ENCODE measurements around the gene DISC1. TPM values are rescaled to one million over a fixed set of nuclear protein-coding genes. Genes with fewer than 3 reads are reported as not detected.

Gene DISC1
- total RNA-seq, 1 experiment from 2014 or later: 13.5 TPM

DNA sequence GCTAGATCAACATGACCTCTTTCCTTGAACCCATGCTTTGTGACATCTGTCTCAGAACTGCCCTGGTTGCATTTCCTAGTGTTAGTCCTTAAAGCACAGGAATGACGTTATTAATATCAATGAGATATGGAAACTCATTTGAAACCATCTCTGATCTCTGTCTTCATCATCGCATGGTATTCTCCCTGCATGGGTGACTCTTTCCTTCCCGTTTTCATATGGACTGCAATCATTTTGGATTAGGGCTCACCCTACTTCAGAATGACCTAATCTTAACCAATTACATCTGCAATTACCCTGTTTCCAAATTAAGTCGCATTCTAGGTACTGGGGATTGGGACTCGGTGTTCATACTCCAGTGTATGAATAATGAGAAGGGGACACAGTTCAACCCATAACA lies 41.7 kb upstream of the DISC1 start:
- no peaks in the 10 kb centered on the region for H3K36me3 ChIP-seq (ENCODE audit: control insufficient read depth, insufficient read depth, low read length)
- intact Hi-C loops (cut with micrococcal nuclease; ENCODE audit: unreplicated experiment): no loop called here
- ChIA-PET POLR2A (no interaction called here), CTCF (interaction anchor here (0.6 to 1.3 kb wide), 3 partner anchors 216 to 228 kb away, joined by 3 to 6 read pairs (median 4); no protein-coding TSS in a partner anchor)
- no TSS peak for BruUV-seq (replicated peaks)
- TF ChIP-seq, protein P1, sequence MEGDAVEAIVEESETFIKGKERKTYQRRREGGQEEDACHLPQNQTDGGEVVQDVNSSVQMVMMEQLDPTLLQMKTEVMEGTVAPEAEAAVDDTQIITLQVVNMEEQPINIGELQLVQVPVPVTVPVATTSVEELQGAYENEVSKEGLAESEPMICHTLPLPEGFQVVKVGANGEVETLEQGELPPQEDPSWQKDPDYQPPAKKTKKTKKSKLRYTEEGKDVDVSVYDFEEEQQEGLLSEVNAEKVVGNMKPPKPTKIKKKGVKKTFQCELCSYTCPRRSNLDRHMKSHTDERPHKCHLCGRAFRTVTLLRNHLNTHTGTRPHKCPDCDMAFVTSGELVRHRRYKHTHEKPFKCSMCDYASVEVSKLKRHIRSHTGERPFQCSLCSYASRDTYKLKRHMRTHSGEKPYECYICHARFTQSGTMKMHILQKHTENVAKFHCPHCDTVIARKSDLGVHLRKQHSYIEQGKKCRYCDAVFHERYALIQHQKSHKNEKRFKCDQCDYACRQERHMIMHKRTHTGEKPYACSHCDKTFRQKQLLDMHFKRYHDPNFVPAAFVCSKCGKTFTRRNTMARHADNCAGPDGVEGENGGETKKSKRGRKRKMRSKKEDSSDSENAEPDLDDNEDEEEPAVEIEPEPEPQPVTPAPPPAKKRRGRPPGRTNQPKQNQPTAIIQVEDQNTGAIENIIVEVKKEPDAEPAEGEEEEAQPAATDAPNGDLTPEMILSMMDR (IDR thresholded peaks at IDR 0.05; ENCODE audit: insufficient read depth in 1 of 2, low read depth in 1 of 2, low read length in 1 of 2, severe bottlenecking in 1 of 2, unreplicated experiment in 1 of 2): no peak
- H3K36me3 Mint-ChIP-seq (ENCODE audit: insufficient read depth, unreplicated experiment): no peaks in the 10 kb centered on the region
- no peaks in the 10 kb centered on the region for H3K27me3 Mint-ChIP-seq (ENCODE audit: insufficient read depth, unreplicated experiment)
- no peaks in the 10 kb centered on the region for H3K9me3 ChIP-seq
- H3K9me3 Mint-ChIP-seq (ENCODE audit: unreplicated experiment): no peaks in the 10 kb centered on the region
- H3K4me1 ChIP-seq: no peaks in the 10 kb centered on the region
- no peak overlapping the region for H3K4me3 Mint-ChIP-seq (ENCODE audit: unreplicated experiment)
- no peak overlapping the region for H3K4me3 ChIP-seq (ENCODE audit: low read depth, low read length)
- no peaks in the 10 kb centered on the region for H3K27me3 ChIP-seq (replicated peaks; ENCODE audit: control insufficient read depth, insufficient read depth, low read length)
- no peak overlapping the region for H3K27ac Mint-ChIP-seq (ENCODE audit: unreplicated experiment)
- DNase-seq: no peak
- no peaks in the 10 kb centered on the region for H3K4me1 Mint-ChIP-seq (ENCODE audit: low read depth, unreplicated experiment)

DNA sequence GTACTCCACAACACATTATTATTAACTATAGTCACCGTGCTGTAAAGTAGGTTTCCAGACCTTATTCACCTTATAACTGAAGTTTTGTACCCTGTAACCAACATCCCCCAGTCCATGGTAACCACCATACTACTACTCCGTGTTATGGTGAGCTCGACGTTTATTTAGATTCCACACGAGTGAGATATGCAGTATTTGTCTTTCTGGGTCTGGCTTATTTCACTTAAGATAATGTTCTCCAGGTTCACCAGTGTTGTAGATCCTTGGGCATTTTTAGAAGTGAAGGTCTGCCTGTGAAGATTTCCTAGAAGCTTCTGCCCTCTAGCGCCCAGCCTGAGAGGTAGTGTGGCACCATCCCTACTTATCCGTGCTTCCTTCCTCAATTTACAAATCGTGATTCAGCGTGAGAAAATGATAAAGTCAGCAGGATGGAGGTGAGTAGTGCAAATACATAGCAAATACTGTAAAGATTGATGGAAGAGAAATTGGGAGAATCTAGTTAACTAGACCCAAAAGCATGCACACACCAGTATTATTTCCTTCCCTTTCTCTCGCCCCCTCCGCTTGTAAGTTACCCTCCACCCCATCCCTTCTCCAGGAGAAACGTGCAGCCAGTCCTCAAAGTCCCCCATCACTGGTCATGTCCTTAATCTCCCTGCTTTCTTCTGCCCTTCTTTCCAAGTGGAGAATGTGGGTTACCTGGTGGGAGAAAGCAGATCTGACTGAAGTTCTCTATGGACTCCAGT lies 36.0 kb upstream of the DISC1 start:
- ChIA-PET CTCF (interaction anchor here (0.7 to 1.0 kb wide), 2 partner anchors 227 to 233 kb away, joined by 3 read pairs; no protein-coding TSS in a partner anchor), POLR2A (no interaction called here)
- Mint-ChIP-seq H3K27ac (ENCODE audit: unreplicated experiment) (no peak overlapping the region), H3K4me1 (ENCODE audit: low read depth, unreplicated experiment) (peaks cover 3% of the 10 kb centered on the region), H3K27me3 (ENCODE audit: insufficient read depth, unreplicated experiment) (no peaks in the 10 kb centered on the region), H3K36me3 (ENCODE audit: insufficient read depth, unreplicated experiment) (no peaks in the 10 kb centered on the region), H3K9me3 (ENCODE audit: unreplicated experiment) (no peaks in the 10 kb centered on the region), H3K4me3 (ENCODE audit: unreplicated experiment) (peak overlapping the region; percentile 32)
- Histone ChIP-seq H3K27me3 (replicated peaks; ENCODE audit: control insufficient read depth, insufficient read depth, low read length) (no peaks in the 10 kb centered on the region), H3K36me3 (ENCODE audit: control insufficient read depth, insufficient read depth, low read length) (no peaks in the 10 kb centered on the region), H3K4me1 (no peaks in the 10 kb centered on the region), H3K4me3 (ENCODE audit: low read depth, low read length) (no peak overlapping the region), H3K9me3 (no peaks in the 10 kb centered on the region)
- BruUV-seq (replicated peaks): no TSS peak
- intact Hi-C loops (cut with micrococcal nuclease; ENCODE audit: unreplicated experiment): loop anchor here (1.0 kb wide), 2 partner anchors 168 to 232 kb away; partner anchors contain the start of gene EGLN1
- peak; percentile 54 to 66 for DNase-seq
- TF ChIP-seq, protein P1 (IDR thresholded peaks at IDR 0.05; ENCODE audit: insufficient read depth in 1 of 2, low read depth in 1 of 2, low read length in 1 of 2, severe bottlenecking in 1 of 2, unreplicated experiment in 1 of 2): peak; percentile 70 to 80

DNA sequence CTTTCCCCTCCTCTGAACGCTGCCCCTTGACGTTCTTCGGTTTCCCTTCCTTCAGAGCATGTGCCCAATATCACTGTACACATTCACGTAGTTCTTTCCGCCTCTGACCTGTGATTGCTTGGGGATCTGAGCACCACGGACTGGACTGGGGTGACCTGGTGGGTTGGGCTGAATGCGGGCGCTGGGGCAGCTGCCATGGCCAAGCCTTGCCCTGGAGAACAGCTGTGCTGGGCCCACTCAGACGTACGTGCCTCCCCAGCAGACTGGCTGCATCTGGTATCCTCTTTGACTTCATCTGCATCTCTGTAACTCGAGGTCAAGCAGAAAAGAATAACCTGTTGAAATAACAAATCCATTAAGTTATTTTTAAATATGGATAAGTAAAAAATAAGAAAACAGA lies 35.1 kb upstream of the DISC1 start:
- H3K27ac Mint-ChIP-seq (ENCODE audit: unreplicated experiment): no peak overlapping the region
- CTCF ChIA-PET: no interaction called here

More for the DNA sequence above, 35.1 kb upstream of the DISC1 start:
- no peaks in the 10 kb centered on the region for H3K9me3 ChIP-seq
- TF ChIP-seq, protein P1 (IDR thresholded peaks at IDR 0.05; ENCODE audit: insufficient read depth in 1 of 2, low read depth in 1 of 2, low read length in 1 of 2, severe bottlenecking in 1 of 2, unreplicated experiment in 1 of 2): no peak
- no peaks in the 10 kb centered on the region; the same call in 1 of the 2 replicates for H3K4me1 ChIP-seq
- Mint-ChIP-seq H3K36me3 (ENCODE audit: insufficient read depth, unreplicated experiment) (no peaks in the 10 kb centered on the region), H3K4me3 (ENCODE audit: unreplicated experiment) (no peak overlapping the region), H3K27me3 (ENCODE audit: insufficient read depth, unreplicated experiment) (no peaks in the 10 kb centered on the region), H3K4me1 (ENCODE audit: low read depth, unreplicated experiment) (peaks cover 8% of the 10 kb centered on the region), H3K9me3 (ENCODE audit: unreplicated experiment) (no peaks in the 10 kb centered on the region)
- POLR2A ChIA-PET: no interaction called here
- DNase-seq: no peak
- H3K27me3 ChIP-seq (replicated peaks; ENCODE audit: control insufficient read depth, insufficient read depth, low read length): no peaks in the 10 kb centered on the region
- no peaks in the 10 kb centered on the region for H3K36me3 ChIP-seq (ENCODE audit: control insufficient read depth, insufficient read depth, low read length)
- no peak overlapping the region for H3K4me3 ChIP-seq (ENCODE audit: low read depth, low read length)
- intact Hi-C loops (cut with micrococcal nuclease; ENCODE audit: unreplicated experiment): no loop called here
- no TSS peak for BruUV-seq (replicated peaks)

All from Caco-2 (cell line).